H9 (cell line): ENCODE results near the gene KAZN. TPM values are rescaled to one million over a fixed set of nuclear protein-coding genes. Genes with fewer than 3 reads are reported as not detected.

Experiments used
- DNase-seq: peaks from one replicate; pipeline ENCODE4 v3.0.0-alpha.2; 2017
- H2AFZ ChIP-seq: one replicate; pipeline ENCODE4 v1.6.1; 2013; ENCODE audit warnings: mild to moderate bottlenecking, low read length, control low read depth, moderate library complexity
- H2AK5ac ChIP-seq: 2 replicates; pipeline ENCODE4 v1.6.1; 2013; ENCODE audit warnings: low read length, control low read depth, mixed read lengths; ENCODE audit not compliant: insufficient read length
- H2BK120ac ChIP-seq: one replicate; pipeline ENCODE4 v1.6.1; 2013; ENCODE audit warnings: low read depth, mild to moderate bottlenecking, low read length, control low read depth, inconsistent platforms; ENCODE audit not compliant: poor library complexity, severe bottlenecking
- H2BK12ac ChIP-seq: 2 replicates; pipeline ENCODE4 v1.6.1; 2013; ENCODE audit warnings: low read length, control low read depth, mixed read lengths, low read depth; ENCODE audit not compliant: insufficient read length
- H2BK15ac ChIP-seq: 2 replicates; pipeline ENCODE4 v1.6.1; 2013; ENCODE audit warnings: low read depth, low read length, control low read depth
- H2BK20ac ChIP-seq: one replicate; pipeline ENCODE4 v1.6.1; 2013; ENCODE audit warnings: low read depth, mild to moderate bottlenecking, low read length, control low read depth, inconsistent platforms; ENCODE audit not compliant: poor library complexity, severe bottlenecking
- H2BK5ac ChIP-seq: 2 replicates; pipeline ENCODE4 v1.6.1; 2013; ENCODE audit warnings: low read length, control low read depth, mixed read lengths; ENCODE audit not compliant: insufficient read length
- H3K14ac ChIP-seq: 2 replicates; pipeline ENCODE4 v1.6.1; 2013; ENCODE audit warnings: low read length, control low read depth; ENCODE audit not compliant: insufficient read depth
- H3K18ac ChIP-seq: 2 replicates; pipeline ENCODE4 v1.6.1; 2013; ENCODE audit warnings: low read depth, mild to moderate bottlenecking, mixed read lengths, low read length, control low read depth; ENCODE audit not compliant: insufficient read length
- H3K23ac ChIP-seq: 2 replicates; pipeline ENCODE4 v1.6.1; 2013; ENCODE audit warnings: low read length, control low read depth, mixed read lengths, low read depth; ENCODE audit not compliant: insufficient read length
- H3K23me2 ChIP-seq: 2 replicates; pipeline ENCODE4 v1.6.1; 2013; ENCODE audit warnings: low read depth, mild to moderate bottlenecking, mixed read lengths, low read length, control low read depth; ENCODE audit not compliant: insufficient read length, poor library complexity, severe bottlenecking
- H3K27ac ChIP-seq: 2 replicates; pipeline ENCODE4 v1.5.1; 2013; ENCODE audit warnings: low read length, control low read depth, mixed read lengths, low read depth; ENCODE audit not compliant: insufficient read length
- H3K27me3 ChIP-seq: 2 replicates; pipeline ENCODE4 v1.6.1; 2013; ENCODE audit warnings: low read length, control low read depth, inconsistent platforms; ENCODE audit not compliant: insufficient read depth
- H3K4ac ChIP-seq: 2 replicates; pipeline ENCODE4 v1.6.1; 2013; ENCODE audit warnings: low read depth, mild to moderate bottlenecking, control low read depth, inconsistent platforms, low read length, moderate library complexity
- H3K4me1 ChIP-seq: 2 replicates; pipeline ENCODE4 v1.6.1; 2013; ENCODE audit warnings: low read length, control low read depth, inconsistent platforms; ENCODE audit not compliant: insufficient read depth
- H3K4me2 ChIP-seq: 2 replicates; pipeline ENCODE4 v1.6.1; 2013; ENCODE audit warnings: low read length, control low read depth, mixed read lengths; ENCODE audit not compliant: insufficient read length, insufficient read depth
- H3K56ac ChIP-seq: 2 replicates; pipeline ENCODE4 v1.6.1; 2013; ENCODE audit warnings: low read depth, mild to moderate bottlenecking, mixed read lengths, low read length, control low read depth; ENCODE audit not compliant: insufficient read length
- H3K79me1 ChIP-seq: 2 replicates; pipeline ENCODE4 v1.6.1; 2013; ENCODE audit warnings: low read depth, mild to moderate bottlenecking, moderate library complexity, low read length, control low read depth, inconsistent platforms; ENCODE audit not compliant: insufficient read depth, poor library complexity, severe bottlenecking
- H3K79me2 ChIP-seq: 2 replicates; pipeline ENCODE4 v1.6.1; 2013; ENCODE audit warnings: low read length, control low read depth, inconsistent platforms; ENCODE audit not compliant: insufficient read depth
- H3K9ac ChIP-seq: 2 replicates; pipeline ENCODE4 v1.6.1; 2013; ENCODE audit warnings: low read length, control low read depth, mixed read lengths; ENCODE audit not compliant: insufficient read length; ENCODE audit errors: extremely low read depth
- H3K9me3 ChIP-seq: one replicate; pipeline ENCODE4 v1.6.1; 2013; ENCODE audit warnings: low read depth, low read length, inconsistent platforms; ENCODE audit not compliant: control insufficient read depth
- H3T11ph ChIP-seq: one replicate; pipeline ENCODE4 v1.6.1; 2013; ENCODE audit warnings: mild to moderate bottlenecking, low read length, control low read depth, inconsistent platforms
- H4K20me1 ChIP-seq: one replicate; pipeline ENCODE4 v1.6.1; 2013; ENCODE audit not compliant: control insufficient read depth, insufficient read length, insufficient read depth
- H4K5ac ChIP-seq: 2 replicates; pipeline ENCODE4 v1.6.1; 2013; ENCODE audit warnings: low read depth, mild to moderate bottlenecking, mixed read lengths, low read length, control low read depth; ENCODE audit not compliant: insufficient read length
- H4K8ac ChIP-seq: replicated peaks from 2 replicates; pipeline ENCODE4 v1.6.1; 2013; ENCODE audit warnings: low read length, control low read depth, mixed read lengths, low read depth; ENCODE audit not compliant: insufficient read length
- H4K91ac ChIP-seq: 2 replicates; pipeline ENCODE4 v1.6.1; 2013; ENCODE audit warnings: low read depth, mild to moderate bottlenecking, moderate library complexity, mixed read lengths, low read length, control low read depth; ENCODE audit not compliant: insufficient read length
- H3K27ac Mint-ChIP-seq, 3 experiments: 2 replicates in 2 of 3; 3 replicates in 1 of 3; pipeline ENCODE4 v1.8.0; 2020 to 2021; ENCODE audit warnings: mixed read lengths in 3 of 3, mild to moderate bottlenecking in 1 of 3, moderate library complexity in 1 of 3
- H3K27me3 Mint-ChIP-seq: 2 replicates; pipeline ENCODE4 v1.8.0; 2021; ENCODE audit warnings: low read depth, mild to moderate bottlenecking, moderate library complexity, mixed read lengths
- H3K36me3 Mint-ChIP-seq, 3 experiments: 2 replicates in 2 of 3; 3 replicates in 1 of 3; pipeline ENCODE4 v1.8.0; 2020 to 2021; ENCODE audit warnings: low read depth in 3 of 3, mixed read lengths in 3 of 3; ENCODE audit not compliant: insufficient read depth in 1 of 3
- H3K4me1 Mint-ChIP-seq, 2 experiments: 2 replicates each; pipeline ENCODE4 v1.8.0; 2020; ENCODE audit warnings: mixed read lengths in 2 of 2
- H3K4me3 Mint-ChIP-seq, 2 experiments: 2 replicates in 1 of 2; 3 replicates in 1 of 2; pipeline ENCODE4 v1.8.0; 2020 to 2021; ENCODE audit warnings: mild to moderate bottlenecking in 2 of 2, mixed read lengths in 2 of 2, moderate library complexity in 1 of 2
- H3K9me3 Mint-ChIP-seq, 2 experiments: 2 replicates in 1 of 2; 3 replicates in 1 of 2; pipeline ENCODE4 v1.8.0; 2020; ENCODE audit warnings: mild to moderate bottlenecking in 2 of 2, mixed read lengths in 2 of 2, moderate library complexity in 1 of 2
- WGBS: extraction: QIAGEN DNeasy Blood & Tissue Kit; methylation state at CpG from one replicate; pipeline ENCODE4 v1.1.7; 2013; ENCODE audit warnings: missing lambda C conversion rate, low lambda C conversion rate, mixed read lengths; ENCODE audit not compliant: insufficient read length; ENCODE audit errors: extremely low coverage; 5-methylcytosine and 5-hydroxymethylcytosine counted together
- total RNA-seq: library from RNA; stranded (reverse); gene quantifications from 2 replicates; pipeline ENCODE4 v1.2.1, GENCODE V29; 2021
- TF ChIP-seq, protein P1 (sequence below): fragments of 200-600 bp; sonication (generic); conservative IDR thresholded peaks from 3 replicates; pipeline ENCODE4 v1.8.0; 2021; ENCODE audit warnings: antibody characterized with exemption, mild to moderate bottlenecking

Gene KAZN
- total RNA-seq, 1 experiment from 2014 or later = 7.6 TPM

DNA sequence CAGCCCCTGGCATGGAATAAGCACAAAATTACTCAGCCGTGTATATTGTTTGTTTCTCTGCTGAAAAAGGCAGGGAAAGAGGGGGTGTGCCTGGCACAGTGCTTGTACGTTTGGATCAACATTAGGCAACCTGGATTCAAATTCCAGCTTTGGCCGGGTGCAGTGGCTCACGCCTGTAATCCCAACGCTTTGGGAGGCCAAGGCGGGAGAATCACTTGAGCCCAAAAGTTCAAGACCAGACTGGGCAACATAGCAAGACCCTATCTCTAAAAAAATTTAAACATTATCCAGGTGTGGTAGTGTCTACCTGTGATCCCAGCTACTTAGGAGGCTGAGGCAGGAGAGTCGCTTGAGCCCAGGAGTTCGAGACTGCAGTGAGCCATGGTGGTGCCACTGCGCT, 402.2 kb downstream of the KAZN start:
- no peaks in the 10 kb centered on the region for H3K27me3 Mint-ChIP-seq
- H2BK120ac ChIP-seq = no peak overlapping the region
- no peak overlapping the region for H4K5ac ChIP-seq
- no peak overlapping the region for H3K14ac ChIP-seq
- no peaks in the 10 kb centered on the region for H3K4me1 ChIP-seq
- TF ChIP-seq, protein P1, sequence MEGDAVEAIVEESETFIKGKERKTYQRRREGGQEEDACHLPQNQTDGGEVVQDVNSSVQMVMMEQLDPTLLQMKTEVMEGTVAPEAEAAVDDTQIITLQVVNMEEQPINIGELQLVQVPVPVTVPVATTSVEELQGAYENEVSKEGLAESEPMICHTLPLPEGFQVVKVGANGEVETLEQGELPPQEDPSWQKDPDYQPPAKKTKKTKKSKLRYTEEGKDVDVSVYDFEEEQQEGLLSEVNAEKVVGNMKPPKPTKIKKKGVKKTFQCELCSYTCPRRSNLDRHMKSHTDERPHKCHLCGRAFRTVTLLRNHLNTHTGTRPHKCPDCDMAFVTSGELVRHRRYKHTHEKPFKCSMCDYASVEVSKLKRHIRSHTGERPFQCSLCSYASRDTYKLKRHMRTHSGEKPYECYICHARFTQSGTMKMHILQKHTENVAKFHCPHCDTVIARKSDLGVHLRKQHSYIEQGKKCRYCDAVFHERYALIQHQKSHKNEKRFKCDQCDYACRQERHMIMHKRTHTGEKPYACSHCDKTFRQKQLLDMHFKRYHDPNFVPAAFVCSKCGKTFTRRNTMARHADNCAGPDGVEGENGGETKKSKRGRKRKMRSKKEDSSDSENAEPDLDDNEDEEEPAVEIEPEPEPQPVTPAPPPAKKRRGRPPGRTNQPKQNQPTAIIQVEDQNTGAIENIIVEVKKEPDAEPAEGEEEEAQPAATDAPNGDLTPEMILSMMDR = no peak
- H2BK20ac ChIP-seq = no peak overlapping the region
- no peak overlapping the region for H3K4me3 Mint-ChIP-seq
- H3K79me2 ChIP-seq = no peaks in the 10 kb centered on the region
- no CpG with 5 or more reads among the region's 9 CpGs for WGBS
- H2BK15ac ChIP-seq = no peak overlapping the region
- H3K4me1 Mint-ChIP-seq = peaks cover 15 to 18% of the 10 kb centered on the region in 2 experiments
- no peaks in the 10 kb centered on the region for H3K79me1 ChIP-seq
- no peak overlapping the region for H2AFZ ChIP-seq
- H3K18ac ChIP-seq = no peak overlapping the region
- H3K36me3 Mint-ChIP-seq = no peaks in the 10 kb centered on the region
- no peaks in the 10 kb centered on the region for H4K20me1 ChIP-seq
- H3K27ac ChIP-seq = no peak overlapping the region
- H3K27ac Mint-ChIP-seq = no peak overlapping the region
- H3T11ph ChIP-seq = no peak overlapping the region
- H2BK5ac ChIP-seq = no peak overlapping the region
- no peak overlapping the region for H3K4me2 ChIP-seq
- H3K23me2 ChIP-seq = no peaks in the 10 kb centered on the region
- no peaks in the 10 kb centered on the region for H3K27me3 ChIP-seq
- no peak overlapping the region for H4K8ac ChIP-seq
- H2BK12ac ChIP-seq = no peak overlapping the region
- H3K9me3 ChIP-seq = no peaks in the 10 kb centered on the region
- H3K56ac ChIP-seq = no peak overlapping the region
- no peak overlapping the region for H2AK5ac ChIP-seq
- DNase-seq = no peak
- H3K9me3 Mint-ChIP-seq = peaks cover 0 to 3% of the 10 kb centered on the region in 2 experiments; a peak in 1 of 5 replicates
- no peak overlapping the region for H3K9ac ChIP-seq
- H4K91ac ChIP-seq = no peak overlapping the region
- H3K4ac ChIP-seq = no peak overlapping the region
- no peak overlapping the region for H3K23ac ChIP-seq
